H1 (cell line): ENCODE measurements around the gene FGF14. TPM values are rescaled to one million over a fixed set of nuclear protein-coding genes. Genes with fewer than 3 reads are reported as not detected.

Source experiments
- CTCF ChIA-PET: fragments of 300-600 bp; sonication (Branson Sonifier 250); formaldehyde crosslinking; loops from one replicate; lab custom pipeline; 2021; ENCODE audit not compliant: partially characterized antibody; lab: Charles Lee
- POLR2A ChIA-PET: fragments of 300-600 bp; sonication (Branson Sonifier 250); formaldehyde crosslinking; loops from one replicate; lab custom pipeline; 2021; ENCODE audit warnings: inconsistent platforms; ENCODE audit not compliant: partially characterized antibody; lab: Charles Lee
- DNase-seq, 2 experiments: peaks; one replicate each; pipeline versions ENCODE4 v3.0.0 to v3.0.0-alpha.2; 2010 to 2022; ENCODE audit warnings: low spot score in 2 of 2, low read depth in 1 of 2, mixed read lengths in 1 of 2
- FAIRE-seq: peaks from 2 replicates; lab custom pipeline; 2011; peaks lifted over from hg19 to GRCh38; lab: Jason Lieb, UNC
- H2AFZ ChIP-seq: 2 replicates; pipeline ENCODE4 v1.8.1; 2012; ENCODE audit warnings: low read length, inconsistent platforms
- H2AK5ac ChIP-seq: 2 replicates; pipeline ENCODE4 v1.6.1; 2013; ENCODE audit warnings: low read depth, low read length
- H2BK120ac ChIP-seq: replicated peaks from 2 replicates; pipeline ENCODE3; 2013; ENCODE audit warnings: low read depth, low read length, inconsistent platforms
- H2BK12ac ChIP-seq: 2 replicates; pipeline ENCODE4 v1.6.1; 2013; ENCODE audit warnings: low read depth, low read length
- H2BK15ac ChIP-seq: 2 replicates; pipeline ENCODE4 v1.6.1; 2013; ENCODE audit warnings: low read length
- H2BK20ac ChIP-seq: 2 replicates; pipeline ENCODE4 v1.6.1; 2013; ENCODE audit warnings: low read length
- H2BK5ac ChIP-seq: 2 replicates; pipeline ENCODE4 v1.6.1; 2013; ENCODE audit warnings: low read depth, low read length
- H3K14ac ChIP-seq: 2 replicates; pipeline ENCODE4 v1.6.1; 2013; ENCODE audit warnings: inconsistent platforms; ENCODE audit not compliant: insufficient read length
- H3K18ac ChIP-seq: 2 replicates; pipeline ENCODE4 v1.6.1; 2013; ENCODE audit warnings: low read length; ENCODE audit errors: extremely low read depth
- H3K23ac ChIP-seq: 2 replicates; pipeline ENCODE4 v1.6.1; 2013; ENCODE audit warnings: inconsistent platforms; ENCODE audit not compliant: insufficient read length
- H3K23me2 ChIP-seq: 2 replicates; pipeline ENCODE4 v1.6.1; 2013; ENCODE audit warnings: low read depth, low read length
- H3K27ac ChIP-seq: 2 replicates; pipeline ENCODE4 v1.6.1; 2011; ENCODE audit warnings: low read depth, low read length, inconsistent platforms
- H3K27me3 ChIP-seq, 4 experiments: replicated peaks in 1 of 4; 1 replicate in 1 of 4; 2 replicates in 3 of 4; pipeline versions ENCODE4 v1.6.1 to v1.8.1; 2011 to 2013; ENCODE audit warnings: low read length in 3 of 4, mild to moderate bottlenecking in 3 of 4, inconsistent platforms in 2 of 4, mixed read lengths in 2 of 4, moderate library complexity in 1 of 4; ENCODE audit not compliant: control insufficient read depth in 3 of 4, insufficient read depth in 3 of 4; ENCODE audit errors: extremely low read depth in 1 of 4
- H3K36me3 ChIP-seq, 4 experiments: 2 replicates each; pipeline versions ENCODE4 v1.6.1 to v1.8.1; 2011 to 2013; ENCODE audit warnings: mild to moderate bottlenecking in 4 of 4, low read length in 3 of 4, moderate library complexity in 2 of 4, control low read depth in 1 of 4, inconsistent platforms in 1 of 4; ENCODE audit not compliant: insufficient read depth in 4 of 4, control insufficient read depth in 2 of 4
- H3K4ac ChIP-seq: replicated peaks from 2 replicates; pipeline ENCODE3; 2013; ENCODE audit warnings: low read length, low read depth, mixed read lengths, inconsistent platforms; ENCODE audit not compliant: insufficient read length
- H3K4me1 ChIP-seq, 4 experiments: replicated peaks in 1 of 4; 1 replicate in 1 of 4; 2 replicates in 3 of 4; pipeline versions ENCODE4 v1.6.1 to v1.8.1; 2011 to 2013; ENCODE audit warnings: low read length in 3 of 4, inconsistent platforms in 2 of 4, mixed read lengths in 1 of 4; ENCODE audit not compliant: insufficient read depth in 4 of 4, control insufficient read depth in 3 of 4
- H3K4me2 ChIP-seq, 2 experiments: 2 replicates each; pipeline versions ENCODE4 v1.6.1 to v1.8.1; 2011 to 2013; ENCODE audit warnings: low read depth in 2 of 2, low read length in 2 of 2, control low read depth in 1 of 2, inconsistent platforms in 1 of 2, mild to moderate bottlenecking in 1 of 2; ENCODE audit not compliant: insufficient read depth in 1 of 2
- H3K4me3 ChIP-seq, 4 experiments: fragments of 200-600, 300-600 bp in 1 of 4; sonication (generic), shearing (Covaris generic), sonication (Bioruptor Twin) in 1 of 4; 2 replicates each; pipeline versions ENCODE4 v1.5.1 to v1.8.1; 2011 to 2016; ENCODE audit warnings: low read length in 4 of 4, low read depth in 3 of 4, control low read depth in 2 of 4, inconsistent platforms in 2 of 4, mild to moderate bottlenecking in 2 of 4, mixed read lengths in 1 of 4, moderate library complexity in 1 of 4; ENCODE audit not compliant: insufficient read depth in 2 of 4; ENCODE audit errors: extremely low read depth in 1 of 4
- H3K56ac ChIP-seq: replicated peaks from 2 replicates; pipeline ENCODE3; 2013; ENCODE audit warnings: low read depth, mild to moderate bottlenecking, mixed read lengths, low read length, inconsistent platforms; ENCODE audit not compliant: insufficient read length
- H3K79me1 ChIP-seq: 2 replicates; pipeline ENCODE4 v1.6.1; 2013; ENCODE audit warnings: low read depth, low read length, control low read depth
- H3K79me2 ChIP-seq, 2 experiments: 2 replicates each; pipeline versions ENCODE4 v1.6.1 to v1.8.1; 2012 to 2013; ENCODE audit warnings: low read length in 2 of 2, mild to moderate bottlenecking in 2 of 2, inconsistent platforms in 1 of 2; ENCODE audit not compliant: insufficient read depth in 2 of 2, control insufficient read depth in 1 of 2
- H3K9ac ChIP-seq, 4 experiments: replicated peaks in 1 of 4; 1 replicate in 1 of 4; 2 replicates in 3 of 4; pipeline versions ENCODE4 v1.6.1 to v1.8.1; 2011 to 2013; ENCODE audit warnings: low read depth in 3 of 4, low read length in 3 of 4, control low read depth in 2 of 4, mild to moderate bottlenecking in 2 of 4, moderate library complexity in 2 of 4, inconsistent platforms in 1 of 4; ENCODE audit errors: extremely low read depth in 1 of 4
- H3K9me3 ChIP-seq, 2 experiments: 2 replicates each; pipeline versions ENCODE4 v1.6.1 to v1.8.1; 2012 to 2013; ENCODE audit warnings: mild to moderate bottlenecking in 2 of 2, moderate library complexity in 2 of 2, control low read depth in 1 of 2, inconsistent platforms in 1 of 2, low read depth in 1 of 2, low read length in 1 of 2, mixed read lengths in 1 of 2; ENCODE audit not compliant: insufficient read depth in 2 of 2
- H4K20me1 ChIP-seq, 2 experiments: replicated peaks in 1 of 2; 2 replicates each; pipeline versions ENCODE3 to v1.8.1; 2011 to 2013; ENCODE audit warnings: inconsistent platforms in 2 of 2, low read length in 2 of 2, mild to moderate bottlenecking in 1 of 2; ENCODE audit not compliant: insufficient read depth in 2 of 2, control insufficient read depth in 1 of 2
- H4K5ac ChIP-seq: 2 replicates; pipeline ENCODE4 v1.6.1; 2013; ENCODE audit warnings: low read length, low read depth, mixed read lengths, inconsistent platforms; ENCODE audit not compliant: insufficient read length
- H4K8ac ChIP-seq: 2 replicates; pipeline ENCODE4 v1.8.0; 2013; ENCODE audit warnings: mild to moderate bottlenecking, moderate library complexity, low read length, inconsistent platforms; ENCODE audit not compliant: insufficient read depth; ENCODE audit errors: extremely low read depth
- H4K91ac ChIP-seq: replicated peaks from 2 replicates; pipeline ENCODE3; 2013; ENCODE audit warnings: low read length, mixed read lengths, inconsistent platforms; ENCODE audit not compliant: insufficient read length
- EGR1 ChIP-seq: IDR thresholded peaks from 2 replicates; pipeline ENCODE4 v1.6.1; 2011; ENCODE audit warnings: low read depth, low read length, borderline replicate concordance
- POLR2AphosphoS5 ChIP-seq: IDR thresholded peaks from 2 replicates; pipeline ENCODE4 v1.6.1; 2011; ENCODE audit warnings: low read depth, low read length
- WGBS, 2 experiments: shearing (Covaris generic) in 1 of 2; methylation state at CpG; one replicate each; pipeline versions ENCODE4 v1.1.6 to v1.1.7; 2013 to 2015; ENCODE audit warnings: low lambda C conversion rate in 2 of 2, mixed read lengths in 2 of 2, inconsistent platforms in 1 of 2, low coverage in 1 of 2, missing lambda C conversion rate in 1 of 2; ENCODE audit not compliant: insufficient replicate concordance in 2 of 2, insufficient coverage in 1 of 2, insufficient read length in 1 of 2; ENCODE audit errors: extremely low coverage in 1 of 2, missing lambda C conversion rate in 1 of 2; 5-methylcytosine and 5-hydroxymethylcytosine counted together
- polyA plus RNA-seq, 7 experiments: library from polyadenylated mRNA; depleted of rRNA in 3 of 7; stranded (reverse) in 5 of 7; unstranded in 2 of 7; fragments of >200 nt in 5 of 7; fragments of 200-250 nt in 2 of 7; gene quantifications; 1 replicate in 5 of 7; 2 replicates in 1 of 7; 4 replicates in 1 of 7; pipeline versions ENCODE4 v1.2.1 to v1.2.3, GENCODE V29; 2011 to 2013; ENCODE audit warnings: missing spikeins in 2 of 7, mixed read lengths in 2 of 7
- total RNA-seq: library from RNA; stranded (reverse); fragmentation: NEBNext Ultra II Directional; extraction: Animal tissue kit (Norgen Biotek cat#: 25700); gene quantifications from 2 replicates; pipeline ENCODE4 v1.2.1, GENCODE V29; 2021

The FGF14 gene
- total and polyA plus RNA-seq, 2 of the 8 experiments (the other 6 are each of a cell fraction or from before 2014, with no cell fraction given): 0.05 to 0.58 TPM

GRCh38 chr13:101955764-101956163 lies 446.1 kb downstream of the FGF14 start:
- H2AFZ ChIP-seq: no peak overlapping the region
- H3K4me1 ChIP-seq: no peaks in the 10 kb centered on the region
- H3K4ac ChIP-seq: no peak overlapping the region
- FAIRE-seq (no peak), DNase-seq (no peak)
- no peak overlapping the region for H2BK20ac ChIP-seq
- ChIA-PET POLR2A (no interaction called here), CTCF (interaction anchor here (1.3 kb wide), 1 partner anchor 15 kb away, joined by 6 read pairs; no protein-coding TSS in a partner anchor)
- H3K23me2 ChIP-seq: no peaks in the 10 kb centered on the region
- no peak overlapping the region for H3K14ac ChIP-seq
- TF ChIP-seq EGR1: no peak
- TF ChIP-seq POLR2AphosphoS5: no peak
- H3K56ac ChIP-seq: no peak overlapping the region
- no peaks in the 10 kb centered on the region for H4K20me1 ChIP-seq
- H3K18ac ChIP-seq: no peak overlapping the region
- H3K27me3 ChIP-seq: no peaks in the 10 kb centered on the region
- H2BK5ac ChIP-seq: no peak overlapping the region
- H3K23ac ChIP-seq: no peak overlapping the region
- H4K5ac ChIP-seq: no peak overlapping the region
- no peaks in the 10 kb centered on the region for H3K79me1 ChIP-seq
- H4K91ac ChIP-seq: no peak overlapping the region
- no peak overlapping the region for H4K8ac ChIP-seq
- no peak overlapping the region for H2AK5ac ChIP-seq
- no peaks in the 10 kb centered on the region for H3K9me3 ChIP-seq
- no peak overlapping the region for H3K4me3 ChIP-seq
- no peaks in the 10 kb centered on the region for H3K36me3 ChIP-seq
- H3K27ac ChIP-seq: no peak overlapping the region
- no peaks in the 10 kb centered on the region for H3K79me2 ChIP-seq
- no peak overlapping the region for H2BK120ac ChIP-seq
- no peak overlapping the region for H2BK15ac ChIP-seq
- WGBS, 2 experiments: 93% methylated on average over 3 of the region's 3 CpGs; no CpG with 5 or more reads in 1 of the 2 experiments
- no peak overlapping the region for H3K9ac ChIP-seq
- no peak overlapping the region for H3K4me2 ChIP-seq
- no peak overlapping the region for H2BK12ac ChIP-seq
